Vagina (tissue), 2 donors: ENCODE data around the gene UST. TPM values are rescaled to one million over a fixed set of nuclear protein-coding genes. Genes with fewer than 3 reads are reported as not detected.
"Not testable (repeated sequence)": the region's sequence is repeated elsewhere in the genome, so short reads cannot be mapped to it uniquely, and the experiment has no call there.

Source experiments
- DNase-seq, 2 donors: peaks; one replicate each; pipeline ENCODE4 v3.0.0-alpha.2; 2017; ENCODE audit errors: extremely low spot score in 2 of 2
- H3K27ac ChIP-seq: fragments of 200-600 bp; sonication (generic); one replicate; pipeline ENCODE4 v1.5.1; 2019
- H3K27me3 ChIP-seq: fragments of 200-600 bp; sonication (generic); one replicate; pipeline ENCODE4 v1.5.1; 2019
- H3K36me3 ChIP-seq, 2 donors: fragments of 200-600 bp; sonication (generic); one replicate each; pipeline ENCODE4 v1.5.1; 2017 to 2019
- H3K4me1 ChIP-seq: fragments of 200-600 bp; sonication (generic); one replicate; pipeline ENCODE4 v1.5.1; 2019
- H3K4me3 ChIP-seq, 2 donors: fragments of 200-600 bp; sonication (generic); 1 replicate in 1 of 2; 2 replicates in 1 of 2; pipeline ENCODE4 v1.5.1; 2016 to 2019
- H3K9me3 ChIP-seq: fragments of 200-600 bp; sonication (generic); one replicate; pipeline ENCODE4 v1.5.1; 2019
- CTCF ChIP-seq, 3 experiments: fragments of 450-650 bp in 2 of 3; fragments of 200-600 bp in 1 of 3; sonication (generic) in 1 of 3; IDR thresholded peaks; one replicate each; pipeline ENCODE4 v1.5.1; 2017 to 2019; ENCODE audit warnings: antibody characterized with exemption in 3 of 3, mild to moderate bottlenecking in 2 of 3, moderate library complexity in 2 of 3
- POLR2A ChIP-seq, 2 donors: fragments of 450-650 bp; IDR thresholded peaks; one replicate each; pipeline ENCODE4 v1.6.1; 2017; ENCODE audit warnings: antibody characterized with exemption in 2 of 2, mild to moderate bottlenecking in 2 of 2, moderate library complexity in 2 of 2
- POLR2AphosphoS5 ChIP-seq, 2 donors: sonication (generic); formaldehyde crosslinking; IDR thresholded peaks; one replicate each; pipeline ENCODE4 v1.9.0; 2017; ENCODE audit warnings: antibody characterized with exemption in 2 of 2, mild to moderate bottlenecking in 2 of 2, low read depth in 1 of 2; ENCODE audit not compliant: insufficient read depth in 1 of 2
- intact Hi-C: fragments of 100-400 bp; cut with DNase I; formaldehyde crosslinking; loops from one replicate; pipeline ENCODE4 v1.15.1; 2023
- total RNA-seq: library from RNA; depleted of rRNA; stranded (reverse); fragments of >200 nt; gene quantifications from one replicate; pipeline ENCODE4 v1.2.3, GENCODE V29; 2016

The UST gene
- total RNA-seq, 1 donor from 2014 or later: 14.2 TPM

GRCh38 chr6:148846778-148847761, 100.2 kb downstream of the UST start:
- no peak overlapping the region for H3K4me3 ChIP-seq
- TF ChIP-seq POLR2AphosphoS5 (IDR thresholded peaks at IDR 0.05; ENCODE audit: insufficient read depth in 1 of 2, low read depth in 1 of 2) (no peak), CTCF (IDR thresholded peaks at IDR 0.05) (no peak), POLR2A (IDR thresholded peaks at IDR 0.05) (no peak)
- DNase-seq: no peak
- intact Hi-C loops: no loop called here
- no peaks in the 10 kb centered on the region for H3K36me3 ChIP-seq
- H3K4me1 ChIP-seq: peaks cover 17% of the 10 kb centered on the region
- H3K9me3 ChIP-seq: no peaks in the 10 kb centered on the region
- H3K27me3 ChIP-seq: no peaks in the 10 kb centered on the region
- H3K27ac ChIP-seq: no peak overlapping the region

- H3K9me3 ChIP-seq: no peaks in the 10 kb centered on the region
- intact Hi-C loops: no loop called here
Observed at GRCh38 chr6:148848915-148849314, 102.1 kb downstream of the UST start.

DNA sequence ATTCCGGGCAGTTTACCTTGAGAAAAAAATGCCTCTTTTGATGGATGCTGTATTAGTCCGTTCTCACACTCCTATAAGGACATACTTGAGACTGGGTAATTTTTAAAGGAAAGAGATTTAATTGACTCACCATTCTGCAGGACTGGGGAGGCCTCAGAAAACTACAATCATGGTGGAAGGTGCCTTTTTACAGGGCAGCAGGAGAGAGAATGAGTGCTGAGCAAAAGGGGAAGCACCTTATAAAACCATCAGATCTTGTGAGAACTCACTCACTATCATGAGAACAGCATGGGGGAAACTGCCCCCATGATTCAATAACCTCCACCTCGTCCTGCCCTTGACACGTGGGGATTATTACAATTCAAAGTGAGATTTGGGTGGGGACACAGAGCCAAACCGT, 102.6 kb downstream of the UST start:
- peaks cover 24% of the 10 kb centered on the region for H3K4me1 ChIP-seq
- H3K27ac ChIP-seq, intact Hi-C loops, H3K9me3 ChIP-seq, DNase-seq, H3K4me3 ChIP-seq, H3K36me3 ChIP-seq, H3K27me3 ChIP-seq: not testable (repeated sequence)

More at GRCh38 chr6:148848915-148849314, 102.1 kb downstream of the UST start:
- Histone ChIP-seq H3K27ac (no peak overlapping the region), H3K4me1 (peaks cover 18% of the 10 kb centered on the region), H3K4me3 (no peak overlapping the region), H3K36me3 (no peaks in the 10 kb centered on the region), H3K27me3 (no peaks in the 10 kb centered on the region)
- TF ChIP-seq CTCF (IDR thresholded peaks at IDR 0.05) (no peak), POLR2AphosphoS5 (IDR thresholded peaks at IDR 0.05; ENCODE audit: insufficient read depth in 1 of 2, low read depth in 1 of 2) (no peak), POLR2A (IDR thresholded peaks at IDR 0.05) (no peak)
- DNase-seq: no peak

- no peak overlapping the region for H3K4me3 ChIP-seq
- intact Hi-C loops: no loop called here
- H3K27me3 ChIP-seq: no peaks in the 10 kb centered on the region
- no peak for TF ChIP-seq POLR2A (IDR thresholded peaks at IDR 0.05)
- TF ChIP-seq POLR2AphosphoS5 (IDR thresholded peaks at IDR 0.05; ENCODE audit: insufficient read depth in 1 of 2, low read depth in 1 of 2): no peak
- no peak for TF ChIP-seq CTCF (IDR thresholded peaks at IDR 0.05)
- DNase-seq: no peak
- H3K9me3 ChIP-seq: no peaks in the 10 kb centered on the region
- peaks cover 26% of the 10 kb centered on the region for H3K4me1 ChIP-seq
- H3K36me3 ChIP-seq: no peaks in the 10 kb centered on the region
- H3K27ac ChIP-seq: no peak overlapping the region
Observed at GRCh38 chr6:148850964-148851363, 104.1 kb downstream of the UST start.

GRCh38 chr6:148851683-148852556, 105.1 kb downstream of the UST start:
- Histone ChIP-seq H3K4me1 (peaks cover 23% of the 10 kb centered on the region), H3K27ac (no peak overlapping the region), H3K27me3 (no peaks in the 10 kb centered on the region), H3K9me3 (no peaks in the 10 kb centered on the region), H3K4me3 (no peak overlapping the region), H3K36me3 (no peaks in the 10 kb centered on the region)
- no peak for TF ChIP-seq POLR2AphosphoS5 (IDR thresholded peaks at IDR 0.05; ENCODE audit: insufficient read depth in 1 of 2, low read depth in 1 of 2)
- TF ChIP-seq CTCF (IDR thresholded peaks at IDR 0.05): no peak
- no peak for TF ChIP-seq POLR2A (IDR thresholded peaks at IDR 0.05)
- no peak for DNase-seq
- intact Hi-C loops: no loop called here
